NCI-H2196 treated with DMSO at 0.1 percent for 48 hours (cell line): ENCODE results near the gene SORCS2.

ENCODE experiments used
- DNase-seq: peaks from one replicate; lab custom pipeline; 2025; ENCODE audit not compliant: unreplicated experiment; lab: John Stamatoyannopoulos, UW

Gene SORCS2

GRCh38 chr4:7777871-7778509 is 585.7 kb downstream of the SORCS2 start:
- no peak for DNase-seq

GRCh38 chr4:7778510-7779431 is 586.4 kb downstream of the SORCS2 start:
- no peak for DNase-seq

- DNase-seq: no peak
Measured at GRCh38 chr4:7779432-7779768, 587.1 kb downstream of the SORCS2 start.

- no peak for DNase-seq
Measured at GRCh38 chr4:7780751-7781348, 588.5 kb downstream of the SORCS2 start.

- no peak for DNase-seq
Measured at GRCh38 chr4:7781366-7781765, 589.0 kb downstream of the SORCS2 start.

GRCh38 chr4:7781993-7782392 is 589.7 kb downstream of the SORCS2 start:
- DNase-seq: no peak

GRCh38 chr4:7782783-7783182 is 590.4 kb downstream of the SORCS2 start:
- no peak for DNase-seq

- no peak for DNase-seq
Measured at GRCh38 chr4:7783541-7783940, 591.2 kb downstream of the SORCS2 start.

GRCh38 chr4:7784131-7784870 is 592.0 kb downstream of the SORCS2 start:
- no peak for DNase-seq

GRCh38 chr4:7785017-7785416 is 592.7 kb downstream of the SORCS2 start:
- DNase-seq: no peak

GRCh38 chr4:7786040-7786439 is 593.7 kb downstream of the SORCS2 start:
- DNase-seq: no peak

GRCh38 chr4:7786517-7786916 is 594.2 kb downstream of the SORCS2 start:
- DNase-seq: no peak

- DNase-seq: no peak
Measured at GRCh38 chr4:7787067-7787466, 594.7 kb downstream of the SORCS2 start.

GRCh38 chr4:7787681-7788141 is 595.4 kb downstream of the SORCS2 start:
- DNase-seq: no peak

- DNase-seq: no peak
Measured at GRCh38 chr4:7788193-7788592, 595.9 kb downstream of the SORCS2 start.

GRCh38 chr4:7788694-7789425 is 596.5 kb downstream of the SORCS2 start:
- no peak for DNase-seq

GRCh38 chr4:7790023-7790422 is 597.7 kb downstream of the SORCS2 start:
- no peak for DNase-seq

- no peak for DNase-seq
Measured at GRCh38 chr4:7790999-7791398, 598.7 kb downstream of the SORCS2 start.
